ENCODE data around the gene GRIK4. TPM values are rescaled to one million over a fixed set of nuclear protein-coding genes. Genes with fewer than 3 reads are reported as not detected.
A peak's percentile ranks its signal among the peaks of the same experiment; 100 is the strongest.

The GRIK4 gene
- total and polyA plus RNA-seq, 8 donors: 0.06 to 0.31 TPM; not detected in 6

- Histone ChIP-seq H3K4me3 (peak overlapping the region in 2 of 4 donors; percentile 41 to 44), H3K27me3 (peaks cover 0 to 95% (median 50%) of the 10 kb centered on the region in 3 donors), H3K36me3 (no peaks in the 10 kb centered on the region), H3K9me3 (no peaks in the 10 kb centered on the region), H3K4me1 (peaks cover 0 to 14% (median 6%) of the 10 kb centered on the region in 4 donors), H3K27ac (no peak overlapping the region)
- intact Hi-C loops (cut with DNase I; ENCODE audit: low total_unique reads): loop anchor here (5.0 to 10.0 kb wide), 2 partner anchors 177 to 684 kb away; no protein-coding TSS in a partner anchor
- no peak for TF ChIP-seq EP300 (IDR thresholded peaks at IDR 0.05)
- 64 to 68% (median 66%) methylated on average over 15 to 20 of the region's 20 CpGs for WGBS, 5 donors
- no peak for DNase-seq
Observed at GRCh38 chr11:120510406-120511115, 987 bp upstream of the GRIK4 start.

GRCh38 chr11:120511820-120512738 lies 531 bp downstream of the GRIK4 start:
- Histone ChIP-seq H3K4me3 (peak overlapping the region; percentile 35 to 48 (median 41)), H3K27me3 (peaks cover 0 to 94% (median 52%) of the 10 kb centered on the region in 3 donors), H3K27ac (peak overlapping the region in 1 of 5 donors; percentile 34), H3K9me3 (no peaks in the 10 kb centered on the region), H3K36me3 (no peaks in the 10 kb centered on the region), H3K4me1 (peaks cover 0 to 14% (median 9%) of the 10 kb centered on the region in 4 donors)
- 8 to 15% (median 14%) methylated on average over 19 to 73 of the region's 73 CpGs for WGBS, 5 donors
- intact Hi-C loops (cut with DNase I; ENCODE audit: low total_unique reads): loop anchor here (5.0 to 10.0 kb wide), 2 partner anchors 175 to 683 kb away; no protein-coding TSS in a partner anchor
- no peak for TF ChIP-seq EP300 (IDR thresholded peaks at IDR 0.05)
- DNase-seq: peak; percentile 23 to 53

DNA sequence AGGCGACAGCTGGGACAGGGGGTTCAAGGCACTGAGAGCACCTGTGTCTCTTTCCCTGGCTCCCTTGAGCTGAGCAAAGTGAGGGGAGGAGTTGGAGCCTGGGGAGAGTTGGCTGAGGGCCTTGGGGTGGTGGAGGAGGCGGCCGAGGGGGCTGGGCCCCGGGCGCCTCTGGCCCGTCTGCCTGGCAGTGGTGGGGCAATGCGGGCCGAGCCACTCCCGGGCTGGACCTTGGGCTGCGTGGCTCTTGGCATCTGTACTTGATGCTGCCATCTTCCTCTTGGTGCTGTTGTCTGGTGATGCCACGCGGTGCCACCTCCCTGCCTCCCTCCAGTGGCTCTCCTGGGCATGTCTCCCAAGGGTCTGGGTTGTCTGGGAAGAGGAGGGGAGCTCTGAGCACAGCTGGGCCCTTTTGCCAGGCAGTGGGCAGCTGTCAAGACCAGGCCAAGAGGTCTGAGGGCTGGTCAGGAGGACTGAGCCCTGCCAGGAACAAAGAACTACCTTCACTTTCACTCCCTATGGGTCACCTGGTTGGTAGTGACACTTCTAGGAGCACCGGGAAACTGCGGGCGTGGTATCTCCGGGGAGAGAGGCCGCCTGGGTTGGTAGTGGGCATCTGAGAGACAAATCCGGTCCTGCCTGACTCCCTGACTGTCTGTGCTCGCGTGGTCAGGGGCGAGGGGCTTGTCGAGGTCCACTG lies 1.3 kb downstream of the GRIK4 start:
- WGBS, 5 donors: 57 to 77% (median 73%) methylated on average over 6 to 22 of the region's 22 CpGs
- Histone ChIP-seq H3K4me3 (no peak overlapping the region), H3K27me3 (peaks cover 0 to 93% (median 52%) of the 10 kb centered on the region in 3 donors), H3K36me3 (no peaks in the 10 kb centered on the region), H3K4me1 (peaks cover 0 to 14% (median 12%) of the 10 kb centered on the region in 4 donors), H3K27ac (no peak overlapping the region), H3K9me3 (no peaks in the 10 kb centered on the region)
- DNase-seq: peak in 1 of 2 donors; percentile 24
- TF ChIP-seq, protein P1, sequence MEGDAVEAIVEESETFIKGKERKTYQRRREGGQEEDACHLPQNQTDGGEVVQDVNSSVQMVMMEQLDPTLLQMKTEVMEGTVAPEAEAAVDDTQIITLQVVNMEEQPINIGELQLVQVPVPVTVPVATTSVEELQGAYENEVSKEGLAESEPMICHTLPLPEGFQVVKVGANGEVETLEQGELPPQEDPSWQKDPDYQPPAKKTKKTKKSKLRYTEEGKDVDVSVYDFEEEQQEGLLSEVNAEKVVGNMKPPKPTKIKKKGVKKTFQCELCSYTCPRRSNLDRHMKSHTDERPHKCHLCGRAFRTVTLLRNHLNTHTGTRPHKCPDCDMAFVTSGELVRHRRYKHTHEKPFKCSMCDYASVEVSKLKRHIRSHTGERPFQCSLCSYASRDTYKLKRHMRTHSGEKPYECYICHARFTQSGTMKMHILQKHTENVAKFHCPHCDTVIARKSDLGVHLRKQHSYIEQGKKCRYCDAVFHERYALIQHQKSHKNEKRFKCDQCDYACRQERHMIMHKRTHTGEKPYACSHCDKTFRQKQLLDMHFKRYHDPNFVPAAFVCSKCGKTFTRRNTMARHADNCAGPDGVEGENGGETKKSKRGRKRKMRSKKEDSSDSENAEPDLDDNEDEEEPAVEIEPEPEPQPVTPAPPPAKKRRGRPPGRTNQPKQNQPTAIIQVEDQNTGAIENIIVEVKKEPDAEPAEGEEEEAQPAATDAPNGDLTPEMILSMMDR (IDR thresholded peaks at IDR 0.05): no peak
- intact Hi-C loops (cut with DNase I; ENCODE audit: low total_unique reads): loop anchor here (5.0 to 10.0 kb wide), 2 partner anchors 174 to 682 kb away; no protein-coding TSS in a partner anchor

GRCh38 chr11:120513436-120514315 lies 2.1 kb downstream of the GRIK4 start:
- DNase-seq: no peak
- Histone ChIP-seq H3K27me3 (peaks cover 0 to 94% (median 48%) of the 10 kb centered on the region in 3 donors), H3K36me3 (no peaks in the 10 kb centered on the region), H3K9me3 (no peaks in the 10 kb centered on the region), H3K27ac (no peak overlapping the region), H3K4me3 (no peak overlapping the region), H3K4me1 (peaks cover 0 to 14% (median 12%) of the 10 kb centered on the region in 4 donors)
- TF ChIP-seq, protein P1 (IDR thresholded peaks at IDR 0.05): no peak
- TF ChIP-seq POLR2A (IDR thresholded peaks at IDR 0.05): no peak
- no peak for TF ChIP-seq POLR2AphosphoS5 (IDR thresholded peaks at IDR 0.05)
- TF ChIP-seq EP300 (IDR thresholded peaks at IDR 0.05): no peak
- WGBS, 5 donors: 63 to 73% (median 68%) methylated on average over 18 to 19 of the region's 19 CpGs
- intact Hi-C loops (cut with DNase I; ENCODE audit: low total_unique reads): loop anchor here (5.0 to 10.0 kb wide), 2 partner anchors 174 to 681 kb away; no protein-coding TSS in a partner anchor
